GM12878 (cell line): ENCODE results near the gene RAPH1. TPM values are rescaled to one million over a fixed set of nuclear protein-coding genes. Genes with fewer than 3 reads are reported as not detected.

Experiments
- ATAC-seq: fragments of 200-7000 bp; cut with Tn5 transposase; 3 replicates; pipeline ENCODE4 v1.9.1; 2020; ENCODE audit warnings: mild to moderate bottlenecking, moderate library complexity
- BruUV-seq: library from RNA; stranded (reverse); fragments of 400-500 nt; replicated peaks from 2 replicates; lab custom pipeline; 2021; lab: Mats Ljungman, UMichigan
- CTCF ChIA-PET: fragments of 300-600 bp; sonication (Branson Sonifier 250); formaldehyde crosslinking; extraction: SDS; loops from one replicate; lab custom pipeline; 2021; ENCODE audit warnings: inconsistent platforms; lab: Yijun Ruan, JAX
- POLR2A ChIA-PET: fragments of 350-600 bp; formaldehyde crosslinking; extraction: SDS; loops from one replicate; lab custom pipeline; 2021; ENCODE audit warnings: inconsistent platforms; lab: Charles Lee
- RAD21 ChIA-PET: fragments of 300-600 bp; sonication (Branson Sonifier 250); formaldehyde crosslinking; loops from one replicate; lab custom pipeline; 2023; ENCODE audit warnings: antibody characterized with exemption; ENCODE audit not compliant: unreplicated experiment; lab: Charles Lee
- SMC1A ChIA-PET: fragments of 300-600 bp; sonication (Branson Sonifier 250); formaldehyde crosslinking; loops from one replicate; lab custom pipeline; 2023; ENCODE audit not compliant: unreplicated experiment, uncharacterized antibody; lab: Charles Lee
- DNase-seq: peaks from one replicate; pipeline ENCODE4 v3.0.0-alpha.2; 2011; ENCODE audit warnings: low read depth, low spot score
- FAIRE-seq: peaks from 3 replicates; lab custom pipeline; 2011; peaks lifted over from hg19 to GRCh38; lab: Jason Lieb, UNC
- H2AFZ ChIP-seq: 2 replicates; pipeline ENCODE4 v1.6.0; 2011; ENCODE audit warnings: low read depth, low read length, control low read depth; ENCODE audit not compliant: control insufficient read depth
- H3K27ac ChIP-seq: 2 replicates; pipeline ENCODE4 v1.5.1; 2011; ENCODE audit warnings: control low read depth; ENCODE audit not compliant: control insufficient read depth, insufficient read depth
- H3K27me3 ChIP-seq, 2 experiments: replicated peaks in 1 of 2; 2 replicates each; pipeline versions ENCODE4 v1.6.0 to v1.6.1; 2011; ENCODE audit warnings: low read length in 1 of 2; ENCODE audit not compliant: control insufficient read depth in 2 of 2, insufficient read depth in 2 of 2
- H3K36me3 ChIP-seq, 2 experiments: 2 replicates each; pipeline ENCODE4 v1.5.1; 2011; ENCODE audit warnings: low read length in 1 of 2; ENCODE audit not compliant: control insufficient read depth in 2 of 2, insufficient read depth in 2 of 2
- H3K4me1 ChIP-seq: 2 replicates; pipeline ENCODE4 v1.6.1; 2011; ENCODE audit warnings: mild to moderate bottlenecking, low read length, moderate library complexity, mixed read lengths; ENCODE audit not compliant: control insufficient read depth, insufficient read depth
- H3K4me2 ChIP-seq: 2 replicates; pipeline ENCODE4 v1.6.0; 2011; ENCODE audit warnings: control low read depth; ENCODE audit not compliant: control insufficient read depth, insufficient read depth
- H3K4me3 ChIP-seq: fragments of 200-600 bp; sonication (generic); 2 replicates; pipeline ENCODE4 v1.5.1; 2016
- H3K79me2 ChIP-seq: 2 replicates; pipeline ENCODE4 v1.6.0; 2011; ENCODE audit warnings: low read length; ENCODE audit not compliant: control insufficient read depth, insufficient read depth
- H3K9ac ChIP-seq: 2 replicates; pipeline ENCODE4 v1.8.0; 2011; ENCODE audit warnings: low read length, control low read depth, mixed read lengths; ENCODE audit not compliant: control insufficient read depth, insufficient read depth
- H3K9me3 ChIP-seq: replicated peaks from 3 replicates; pipeline ENCODE4 v1.5.1; 2011; ENCODE audit warnings: mild to moderate bottlenecking, low read length; ENCODE audit not compliant: control insufficient read depth, insufficient read depth
- H4K20me1 ChIP-seq: 2 replicates; pipeline ENCODE4 v1.6.0; 2011; ENCODE audit not compliant: control insufficient read depth, insufficient read depth
- ASH2L ChIP-seq: fragments of 300-600, 200-600 bp; sonication (generic); IDR thresholded peaks from 2 replicates; pipeline ENCODE4 v1.6.1; 2017; ENCODE audit warnings: low read depth, mild to moderate bottlenecking, borderline replicate concordance
- CHD4 ChIP-seq: fragments of 200-600 bp; sonication (generic); IDR thresholded peaks from 2 replicates; pipeline ENCODE4 v1.6.1; 2016; ENCODE audit warnings: mild to moderate bottlenecking
- FOXK2 ChIP-seq: fragments of 450-650 bp; IDR thresholded peaks from 2 replicates; pipeline ENCODE4 v1.6.1; 2017; ENCODE audit warnings: mild to moderate bottlenecking, moderate library complexity
- HCFC1 ChIP-seq: fragments of 150-350 bp; IDR thresholded peaks from 2 replicates; pipeline ENCODE4 v1.6.1; 2014; ENCODE audit warnings: low read length
- MLLT1 ChIP-seq: fragments of 450-650 bp; IDR thresholded peaks from 2 replicates; pipeline ENCODE4 v1.6.1; 2016; ENCODE audit warnings: mild to moderate bottlenecking
- RUNX3 ChIP-seq: IDR thresholded peaks from 2 replicates; pipeline ENCODE4 v1.6.1; 2012; ENCODE audit warnings: low read length, inconsistent platforms
- USF1 ChIP-seq: IDR thresholded peaks from 2 replicates; pipeline ENCODE4 v1.6.1; 2011; ENCODE audit warnings: borderline replicate concordance, low read depth, mild to moderate bottlenecking, moderate library complexity, mixed read lengths, low read length; ENCODE audit not compliant: insufficient read depth; ENCODE audit errors: extremely low read length
- WGBS: methylation state at CpG from one replicate; pipeline ENCODE4 v1.1.6; 2016; ENCODE audit warnings: low lambda C conversion rate; ENCODE audit not compliant: insufficient replicate concordance, insufficient coverage; ENCODE audit errors: missing lambda C conversion rate; 5-methylcytosine and 5-hydroxymethylcytosine counted together
- in situ Hi-C: fragments of 300-500 bp; cut with MboI; formaldehyde crosslinking; loops from 9 replicates; pipeline ENCODE4 v1.14.3; 2018; ENCODE audit warnings: mixed read lengths
- intact Hi-C: fragments of 100-400 bp; cut with micrococcal nuclease; formaldehyde crosslinking; loops from one replicate; pipeline ENCODE4 v1.14.2; 2022; ENCODE audit not compliant: unreplicated experiment
- polyA plus RNA-seq, 11 experiments: library from polyadenylated mRNA; depleted of rRNA in 4 of 11; unstranded in 6 of 11; stranded (reverse) in 5 of 11; fragments of >200 nt; fragmentation: Nextera tagmentation in 4 of 11; fragmentation: Illumina TruSeq in 1 of 11; extraction: Ambion mirVana in 4 of 11; extraction: Trizol in 1 of 11; gene quantifications; 1 replicate in 1 of 11; 2 replicates in 10 of 11; pipeline versions ENCODE4 v1.2.1 to v1.2.3, GENCODE V29; 2011 to 2016; ENCODE audit warnings: inconsistent platforms in 2 of 11, missing spikeins in 2 of 11, low read depth in 1 of 11
- total RNA-seq, 4 experiments: library from RNA; depleted of rRNA in 3 of 4; stranded (reverse); fragments of >200 nt in 3 of 4; fragmentation: Illumina TruSeq in 1 of 4; extraction: Trizol in 1 of 4; gene quantifications; 2 replicates each; pipeline versions ENCODE4 v1.2.1 to v1.2.3, GENCODE V29; 2013 to 2021

RAPH1 gene
- total and polyA plus RNA-seq, 10 of the 15 experiments (the other 5 are each of a cell fraction or from before 2014, with no cell fraction given), result 0.09 to 0.90 (median 0.21) TPM; not detected in 7

GRCh38 chr2:203582468-203582867 lies 47.4 kb upstream of the RAPH1 start (continued):
- no peak for TF ChIP-seq ASH2L
- TF ChIP-seq FOXK2, result no peak

DNA sequence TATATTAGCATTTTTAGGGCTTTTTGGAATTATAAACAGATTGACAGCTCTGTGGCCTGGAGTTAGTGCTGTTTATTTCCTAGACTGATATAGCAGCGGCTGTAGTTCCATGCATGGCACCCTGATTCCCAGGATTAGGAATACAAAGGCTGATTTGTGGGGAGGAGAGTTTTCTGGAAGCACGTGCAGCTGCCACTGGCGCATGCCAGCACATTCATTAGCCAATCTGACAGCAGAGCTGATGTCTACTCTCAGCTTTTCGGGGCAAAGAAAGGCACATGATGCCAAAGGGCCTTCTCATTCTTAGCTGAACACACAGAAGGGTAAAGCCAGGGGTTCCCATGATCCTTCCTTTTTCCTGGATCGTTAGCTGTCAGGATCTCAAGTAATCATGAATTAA lies 45.7 kb upstream of the RAPH1 start:
- no peak overlapping the region for H2AFZ ChIP-seq
- peaks cover 12% of the 10 kb centered on the region for H3K4me1 ChIP-seq
- TF ChIP-seq MLLT1 (no peak), RUNX3 (no peak), HCFC1 (no peak), FOXK2 (no peak), CHD4 (no peak), USF1 (no peak)
- TF ChIP-seq, all 136 proteins: peak for 0
- intact Hi-C loops (no loop called here), in situ Hi-C loops (no loop called here)
- WGBS, result 64% methylated on average over 5 of the region's 5 CpGs
- H3K27me3 ChIP-seq, result peaks cover 0 to under 1% of the 10 kb centered on the region in 2 experiments; a peak in 1 of 4 replicates
- H3K4me2 ChIP-seq, result no peak overlapping the region
- DNase-seq (no peak), FAIRE-seq (no peak), ATAC-seq (no peak)
- ChIA-PET CTCF (no interaction called here), RAD21 (no interaction called here), SMC1A (no interaction called here), POLR2A (no interaction called here)
- no peaks in the 10 kb centered on the region; the same call in 1 of the 3 replicates for H3K9me3 ChIP-seq
- H4K20me1 ChIP-seq, result no peaks in the 10 kb centered on the region
- no peaks in the 10 kb centered on the region for H3K79me2 ChIP-seq
- no peaks in the 10 kb centered on the region for H3K36me3 ChIP-seq
- H3K27ac ChIP-seq, result no peak overlapping the region
- no peak overlapping the region for H3K9ac ChIP-seq
- no TSS peak for BruUV-seq
- no peak overlapping the region for H3K4me3 ChIP-seq
